GM21786 (cell line): ENCODE results near the gene CCDC93.

Source experiments
- ATAC-seq: cut with Tn5 transposase; IDR thresholded peaks from one replicate; pipeline ENCODE4 v1.9.1; 2021; ENCODE audit not compliant: unreplicated experiment

The CCDC93 gene

DNA sequence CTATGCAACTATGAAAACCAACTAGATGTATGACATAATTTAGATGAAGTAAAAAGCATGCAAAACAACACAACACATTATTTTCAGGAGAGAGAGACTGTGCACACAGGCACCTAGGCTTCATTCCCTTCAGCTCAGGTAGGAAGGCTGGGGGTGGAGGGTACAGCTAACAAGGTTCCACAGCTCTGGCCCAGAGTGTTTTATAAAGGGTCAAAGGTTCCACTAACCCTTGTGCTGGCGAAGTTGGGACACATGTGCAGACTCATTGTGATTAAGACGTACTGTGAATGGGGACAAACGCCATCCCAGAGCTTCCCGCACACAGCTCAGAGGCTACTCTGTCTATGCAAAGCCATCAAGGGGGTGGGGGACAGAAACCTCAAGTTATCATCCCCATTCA lies 19.1 kb downstream of the CCDC93 start:
- ATAC-seq: no peak

DNA sequence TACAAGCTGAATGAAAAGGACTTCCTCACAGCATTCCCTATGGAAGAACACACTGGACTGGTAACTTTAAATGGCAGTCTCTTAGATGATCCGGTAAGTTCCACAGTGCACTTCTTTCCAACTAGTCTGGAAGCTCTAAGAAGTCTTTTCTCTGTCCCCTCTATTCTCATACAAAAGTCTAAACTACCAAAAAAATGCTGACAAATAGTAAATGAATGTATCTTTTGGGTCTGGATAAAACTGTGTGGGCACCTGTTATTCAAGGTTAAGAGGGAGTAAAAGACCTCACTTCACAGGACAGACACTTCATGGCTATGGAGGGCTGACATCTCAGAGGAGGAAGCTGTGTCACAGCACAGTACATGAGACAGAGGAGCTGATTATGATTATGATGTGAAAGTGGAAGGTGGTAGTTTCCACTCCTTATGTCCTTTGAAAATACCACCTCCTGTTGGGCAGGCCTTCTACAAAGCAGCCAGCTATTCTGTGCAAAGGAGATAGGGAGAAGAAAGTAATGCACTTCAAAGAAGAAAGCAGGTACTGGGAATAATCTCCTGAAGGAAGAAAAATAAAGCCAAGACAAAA lies 23.9 kb downstream of the CCDC93 start:
- ATAC-seq: no peak

DNA sequence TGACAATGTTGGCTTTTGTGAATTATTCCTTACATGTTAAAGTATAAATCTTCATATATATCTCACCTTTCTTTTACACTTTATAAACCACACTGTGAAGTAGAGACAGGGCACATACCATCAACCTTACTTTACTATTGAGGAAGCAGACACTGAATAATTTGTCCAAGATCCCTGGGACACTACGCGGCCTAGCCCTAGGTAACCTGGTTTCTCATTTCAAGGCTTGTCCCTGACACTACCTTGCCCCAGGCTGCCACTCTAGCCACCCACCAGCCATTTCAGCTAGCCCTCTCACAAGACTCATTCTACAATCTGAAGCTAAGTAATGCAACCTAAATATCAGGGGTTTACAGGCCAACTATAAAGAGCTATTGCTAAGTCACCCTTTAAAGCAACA lies 26.7 kb downstream of the CCDC93 start:
- ATAC-seq: no peak

DNA sequence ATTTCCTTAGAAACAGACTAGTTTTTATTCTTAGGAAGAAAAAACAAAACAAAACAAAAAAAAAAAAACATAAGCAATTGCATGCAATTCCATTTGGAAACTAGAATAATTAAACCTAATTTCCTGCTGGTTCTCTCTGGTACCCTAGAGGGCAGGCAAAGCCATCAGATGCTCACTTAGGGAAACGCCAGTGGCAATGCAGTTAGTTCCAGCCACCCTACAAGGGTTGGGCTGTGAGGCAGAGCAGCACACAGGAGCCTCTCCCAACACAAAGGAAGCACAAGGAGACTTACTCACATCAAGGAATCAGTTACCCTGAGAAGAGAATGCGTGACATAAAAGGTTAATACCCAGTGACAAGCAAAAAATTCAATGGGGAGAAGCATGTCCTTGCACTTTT lies 28.8 kb downstream of the CCDC93 start:
- no peak for ATAC-seq

DNA sequence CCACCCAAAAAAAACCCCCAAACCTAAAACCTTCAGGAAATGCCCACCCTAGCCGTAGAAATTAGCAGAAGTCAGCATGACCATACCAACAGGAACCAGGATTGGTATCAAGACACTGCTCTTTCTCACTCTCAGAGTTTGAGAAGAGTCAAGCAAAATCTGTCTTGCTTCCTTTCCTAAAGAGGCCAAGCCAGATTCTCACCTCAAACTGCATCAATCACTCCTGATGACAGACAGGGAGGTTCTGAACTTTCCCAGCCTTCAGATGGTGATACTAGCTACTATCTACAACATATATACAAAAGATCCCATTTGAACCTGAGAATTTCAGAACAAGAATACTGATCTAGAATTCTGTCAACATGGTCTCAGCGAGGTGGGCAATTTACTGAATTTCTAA lies 29.7 kb downstream of the CCDC93 start:
- ATAC-seq: no peak

DNA sequence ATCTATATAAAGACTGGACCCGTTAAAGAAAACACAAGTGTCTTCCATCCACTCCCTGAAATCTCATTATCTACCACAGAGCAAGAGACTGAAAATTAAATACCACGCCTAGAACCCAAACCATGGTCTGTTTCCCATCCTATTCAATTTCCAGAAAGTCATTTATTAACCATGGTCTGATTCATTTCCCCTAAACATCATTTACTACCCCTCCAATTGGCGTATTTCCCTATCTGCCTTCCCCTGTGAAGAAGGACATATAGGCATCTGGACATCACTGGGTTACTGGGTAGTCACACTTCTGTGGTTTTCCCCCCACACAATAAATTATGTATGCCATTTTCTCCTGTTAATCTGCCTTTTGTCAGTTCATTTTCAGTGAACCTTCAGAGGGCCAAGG lies 30.8 kb downstream of the CCDC93 start:
- no peak for ATAC-seq

DNA sequence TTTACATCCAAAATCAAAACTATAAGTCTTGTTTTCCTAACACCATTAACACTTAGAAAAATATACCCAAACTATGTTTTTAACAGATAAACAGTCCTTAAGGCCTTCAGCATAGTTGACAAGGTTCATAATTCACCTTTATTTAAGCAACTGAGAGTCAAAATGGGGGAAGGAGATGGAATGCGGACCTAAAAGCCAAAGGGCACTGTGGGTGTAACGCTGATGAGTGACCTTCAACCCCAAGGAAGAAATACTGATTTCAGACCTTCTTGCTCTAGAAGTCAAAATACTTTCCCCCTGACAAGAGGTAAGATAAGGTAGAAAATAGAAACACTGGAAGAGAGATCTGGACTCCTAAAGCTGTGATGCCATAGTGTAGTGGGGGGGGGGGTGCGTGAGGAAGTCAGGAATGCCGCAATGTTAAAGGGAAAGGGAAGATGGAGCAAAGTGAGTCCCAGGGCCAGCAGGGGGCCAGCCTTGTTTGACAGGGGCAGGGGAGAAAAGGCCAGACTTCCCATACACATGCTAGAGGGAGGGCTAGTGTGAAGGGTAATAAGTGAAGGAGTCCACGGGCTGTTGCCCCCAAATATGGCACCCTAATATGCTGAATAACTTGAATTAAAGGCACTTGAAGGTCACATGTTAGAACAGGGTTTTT lies 31.4 kb downstream of the CCDC93 start:
- no peak for ATAC-seq

DNA sequence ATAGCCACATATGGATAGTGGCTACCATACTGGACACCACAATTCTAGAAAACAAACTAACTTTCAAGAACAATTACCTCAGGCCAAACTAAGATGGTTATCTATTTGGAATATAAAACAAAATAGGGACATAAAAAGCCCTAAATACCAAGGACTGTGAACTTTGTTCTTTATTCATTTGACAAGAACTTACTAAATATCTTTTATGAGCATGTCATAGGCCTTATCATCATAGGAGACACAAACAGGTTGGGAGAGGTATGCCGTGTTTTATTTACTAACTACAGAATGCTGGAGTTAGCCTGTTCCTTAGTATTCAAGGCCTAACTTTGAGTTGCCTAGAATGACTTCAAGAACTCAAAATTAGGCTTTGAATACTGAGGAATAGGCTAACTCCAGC lies 32.1 kb downstream of the CCDC93 start:
- no peak for ATAC-seq

DNA sequence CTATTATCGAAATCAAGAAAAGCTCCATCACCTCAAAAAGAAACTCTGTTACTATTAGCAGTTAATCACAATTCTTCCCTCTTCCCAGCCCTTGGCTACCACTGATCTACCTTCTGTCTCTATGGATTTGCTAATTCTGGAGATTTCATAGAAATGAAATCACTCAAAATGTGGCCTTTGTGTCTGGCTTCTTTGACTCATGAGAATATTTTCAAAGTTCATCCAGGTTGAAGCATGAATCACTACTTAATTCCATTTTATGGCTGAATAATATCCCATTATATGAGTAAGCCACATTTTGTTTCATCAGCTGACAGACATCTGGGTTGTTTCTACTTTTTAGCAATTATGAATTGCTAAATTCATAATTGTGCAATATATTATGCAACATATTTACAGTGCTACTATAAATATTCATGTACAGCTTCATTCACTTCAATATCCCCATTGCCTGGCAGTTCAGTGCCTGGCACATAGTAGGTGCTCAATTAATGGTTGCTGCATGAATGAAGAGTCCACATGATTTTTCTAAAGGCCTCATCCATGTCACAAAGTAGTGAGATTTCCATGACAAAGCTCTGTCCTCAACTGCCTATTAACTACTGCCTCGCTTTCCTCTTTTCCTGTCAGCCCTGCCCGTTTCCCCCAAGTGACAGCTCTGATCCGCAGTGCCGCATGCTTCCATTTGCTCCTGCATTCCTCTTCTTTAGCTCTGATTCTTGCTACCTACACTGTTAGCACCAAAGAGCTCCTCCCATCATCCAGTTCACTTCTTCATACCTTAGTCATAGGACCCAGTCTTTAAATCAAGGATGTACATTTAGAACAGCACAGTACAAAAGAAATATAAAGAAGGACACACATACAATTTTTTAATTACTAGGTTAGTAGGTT lies 32.8 kb downstream of the CCDC93 start:
- ATAC-seq: no peak

DNA sequence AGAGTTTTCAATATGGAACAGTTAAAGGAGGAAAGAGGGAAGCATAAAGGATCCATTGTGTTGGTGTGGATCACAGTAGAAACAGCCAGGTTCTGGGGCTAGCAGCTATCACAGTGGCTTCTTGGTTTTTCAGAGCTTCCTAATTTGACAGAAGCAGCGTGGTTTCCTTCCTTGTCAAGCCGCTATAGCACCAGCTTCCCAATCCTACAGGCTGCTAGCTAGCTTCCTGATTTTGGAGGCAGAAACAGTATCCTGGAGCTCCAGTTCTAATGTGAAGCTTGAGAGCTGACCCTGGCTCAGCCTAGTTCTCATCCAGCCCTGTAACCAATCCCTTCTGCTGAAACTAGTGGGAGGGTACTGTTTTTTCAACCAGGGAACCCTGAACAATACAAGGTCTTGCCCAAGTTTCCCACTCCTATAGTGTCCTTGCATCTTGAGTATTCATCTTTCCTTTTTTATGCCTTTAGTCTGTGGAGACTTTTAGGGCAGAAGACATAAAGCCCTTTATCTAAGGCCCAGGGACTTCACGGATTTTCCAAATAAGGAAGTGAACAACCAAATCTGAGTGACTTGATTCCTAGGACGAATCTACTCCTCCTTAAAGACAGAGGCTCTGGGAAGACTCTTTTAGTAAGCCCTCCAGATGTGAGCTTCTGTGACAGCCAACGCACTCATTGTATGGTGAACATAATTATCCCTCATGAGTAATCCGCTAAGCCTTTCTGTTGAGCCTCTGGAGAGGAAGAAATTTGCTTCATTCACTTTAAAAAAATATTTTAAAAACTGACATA lies 33.8 kb downstream of the CCDC93 start:
- no peak for ATAC-seq

DNA sequence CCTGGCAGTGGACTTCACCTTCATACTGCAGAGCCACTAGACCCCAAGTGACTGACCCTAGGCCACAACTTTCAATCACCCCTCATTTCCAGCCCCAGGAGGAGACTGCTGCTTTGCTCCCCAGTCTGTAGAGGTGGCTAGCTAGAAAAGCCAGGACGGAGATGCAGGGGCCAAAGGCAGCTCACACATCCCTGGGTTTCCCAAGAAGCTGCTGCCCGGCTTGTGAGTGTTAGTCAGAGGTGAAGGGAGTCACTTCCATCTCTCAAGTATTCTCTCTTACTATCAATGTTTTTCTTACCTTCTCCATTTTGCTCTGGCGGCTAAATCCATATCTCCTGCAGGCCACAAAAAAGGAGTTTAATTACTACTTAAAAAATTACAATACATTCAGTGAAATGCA lies 36.2 kb downstream of the CCDC93 start:
- ATAC-seq: no peak

DNA sequence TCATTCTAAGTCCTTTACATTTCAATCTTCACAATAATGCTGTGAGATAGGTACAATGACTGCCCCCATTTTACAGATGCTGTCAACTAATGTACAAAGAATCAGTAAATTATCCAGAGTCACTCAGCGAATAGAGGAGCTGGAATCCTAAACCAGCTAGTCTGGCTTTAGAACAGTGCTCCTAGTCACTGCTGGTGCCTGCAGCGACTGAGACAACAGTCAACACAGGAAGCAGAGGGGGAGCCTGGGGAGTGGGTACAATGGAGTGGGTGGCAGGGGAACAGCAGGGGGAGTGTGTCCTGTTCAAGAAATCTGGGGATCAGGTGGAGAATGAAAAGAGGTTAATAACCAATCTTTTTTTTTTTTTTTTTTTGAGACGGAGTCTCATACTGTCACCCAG lies 37.3 kb downstream of the CCDC93 start:
- ATAC-seq: no peak

DNA sequence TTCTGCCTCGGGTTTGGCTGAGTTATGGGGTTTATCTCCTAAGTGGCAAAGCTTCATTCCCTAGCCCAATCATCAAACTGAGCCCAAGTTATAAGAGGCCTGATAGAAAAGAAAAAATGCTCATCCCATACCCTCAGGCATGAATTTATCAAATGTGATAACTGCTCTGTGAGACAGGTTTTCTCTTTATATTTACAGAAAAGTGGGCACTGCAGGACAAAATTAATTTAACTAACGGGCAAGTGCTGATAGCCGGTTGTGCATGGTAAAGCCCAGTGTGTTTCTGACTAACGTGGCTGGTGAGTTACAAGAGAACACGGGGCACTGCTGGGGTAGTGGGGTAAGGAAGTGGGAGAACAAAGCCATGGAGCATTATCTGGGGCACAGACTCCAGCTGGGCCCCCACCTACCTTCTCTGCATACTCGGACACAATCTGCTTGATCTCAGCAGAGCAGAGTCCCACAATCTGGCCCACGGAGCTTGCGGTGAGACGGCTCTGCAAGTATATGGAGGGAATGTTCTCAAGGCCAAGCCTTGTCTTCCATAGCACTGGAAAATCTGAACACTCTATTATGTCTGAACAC lies 40.3 kb downstream of the CCDC93 start:
- ATAC-seq: no peak

DNA sequence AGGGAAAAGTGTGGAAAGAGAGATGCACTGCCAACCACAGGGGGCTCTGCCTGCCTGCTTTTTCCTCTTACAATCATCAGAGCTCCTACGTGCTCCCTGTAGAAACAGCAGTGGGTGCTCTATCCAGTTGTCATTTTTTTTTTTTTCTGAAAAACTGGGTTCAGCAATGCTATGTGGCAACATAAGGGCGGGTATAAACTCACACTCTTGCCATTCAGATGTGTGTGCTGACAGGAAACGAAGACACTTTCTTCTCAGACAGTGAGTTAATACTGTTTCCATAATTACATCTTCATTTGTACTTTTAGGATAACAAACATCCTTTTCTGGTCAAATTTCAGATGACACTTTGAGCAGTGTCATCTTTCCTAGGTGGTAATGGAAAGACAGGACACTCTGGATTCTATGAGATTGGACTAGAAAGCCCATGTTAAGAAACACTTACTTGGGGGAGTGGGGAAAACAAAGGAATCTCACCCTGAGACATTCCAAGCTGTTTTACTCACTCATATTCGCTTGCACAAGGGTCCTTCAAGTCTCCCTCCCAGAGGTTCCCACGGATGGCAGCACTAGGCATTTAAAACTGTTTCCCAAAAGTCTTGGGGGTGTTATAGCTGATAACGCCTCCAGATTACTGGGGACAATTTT lies 41.3 kb downstream of the CCDC93 start:
- ATAC-seq: no peak

DNA sequence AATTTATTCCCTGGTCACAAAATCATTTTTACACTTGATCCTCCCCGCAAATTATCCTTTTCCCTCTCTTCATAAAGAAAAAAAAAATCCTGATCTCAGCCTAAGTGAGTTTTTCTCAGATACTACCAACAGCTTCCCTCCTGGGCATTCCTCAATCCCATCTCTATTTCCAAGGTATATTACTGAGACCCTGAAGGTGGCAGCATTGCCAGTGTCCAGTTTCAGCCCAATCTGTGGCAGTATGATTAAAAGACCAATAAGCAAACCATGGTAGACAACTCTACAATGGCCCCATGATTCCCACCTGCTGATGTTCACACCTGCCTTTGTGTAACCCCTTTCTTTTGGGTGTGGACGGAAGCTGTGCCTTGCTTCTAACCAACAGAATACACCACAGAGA lies 45.1 kb downstream of the CCDC93 start:
- no peak for ATAC-seq

DNA sequence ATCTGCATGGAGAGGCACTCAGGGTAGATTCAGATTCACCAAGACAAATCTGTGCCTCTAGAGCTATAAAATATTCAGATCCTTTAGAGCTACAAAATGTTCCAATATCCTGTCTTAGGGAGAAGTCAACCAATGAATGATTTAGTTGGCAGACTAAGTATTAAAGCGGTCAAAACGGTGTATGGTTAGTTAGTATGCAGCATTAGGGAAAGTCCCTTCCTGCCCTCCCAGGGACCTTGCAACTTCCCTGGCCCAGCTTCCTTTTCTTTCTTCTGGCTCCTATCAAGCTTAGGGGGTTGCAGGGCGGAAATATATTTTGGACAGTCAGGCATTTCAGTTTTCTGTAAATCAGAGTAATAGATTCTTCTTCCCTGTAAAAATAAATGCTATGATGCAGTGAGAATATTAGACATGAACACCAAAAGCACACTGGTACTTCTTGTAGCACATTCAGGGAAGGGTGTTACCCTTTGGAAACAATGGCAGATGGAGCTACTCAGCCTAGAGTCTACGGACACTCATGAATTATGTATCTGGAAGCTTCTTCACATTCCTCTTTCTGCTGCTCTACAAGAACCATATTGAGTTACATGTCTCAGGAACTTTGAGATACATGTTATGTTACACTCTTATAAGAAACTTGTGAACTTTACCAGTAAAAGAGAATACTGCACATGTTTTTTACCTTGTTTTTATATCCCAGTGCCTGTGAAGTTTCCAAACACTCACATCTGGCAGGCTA lies 45.7 kb downstream of the CCDC93 start:
- no peak for ATAC-seq

DNA sequence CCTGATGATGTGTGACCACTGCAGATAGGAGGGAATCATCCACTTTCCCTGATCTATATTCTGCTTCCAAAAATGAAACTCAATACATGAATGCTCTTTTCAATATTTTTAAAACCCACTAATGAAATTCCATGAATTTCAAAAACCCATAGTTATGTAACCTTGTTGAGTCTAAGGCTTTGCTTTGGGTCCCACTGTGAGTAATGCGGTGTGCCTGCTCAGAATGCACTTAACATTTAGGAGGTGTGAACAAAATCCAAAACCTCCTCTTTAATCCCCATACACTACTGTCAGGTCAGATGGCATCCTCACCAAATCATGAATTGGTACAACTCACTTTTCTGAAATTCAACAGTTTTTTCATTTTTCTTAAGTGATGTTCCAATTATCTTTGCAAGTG lies 50.4 kb downstream of the CCDC93 start:
- ATAC-seq: no peak

DNA sequence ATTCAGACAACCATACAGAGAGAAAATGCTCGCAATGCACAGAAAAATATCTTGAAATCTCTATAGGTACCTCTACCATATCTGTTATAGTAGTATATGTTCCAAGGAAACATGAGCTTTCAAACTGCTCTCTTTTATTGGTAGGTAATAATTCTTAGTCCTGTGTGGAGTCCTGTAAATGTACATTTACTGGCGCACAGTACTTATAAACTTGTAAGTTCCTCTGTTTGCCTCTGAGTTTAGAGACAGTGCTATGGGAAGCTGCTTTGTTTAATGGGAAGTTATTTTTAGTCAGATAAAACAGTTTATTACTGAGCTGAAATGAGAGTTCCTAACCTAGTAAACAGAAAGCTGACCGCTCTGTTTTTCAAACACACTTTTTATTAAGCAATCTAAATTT lies 52.7 kb downstream of the CCDC93 start:
- no peak for ATAC-seq

DNA sequence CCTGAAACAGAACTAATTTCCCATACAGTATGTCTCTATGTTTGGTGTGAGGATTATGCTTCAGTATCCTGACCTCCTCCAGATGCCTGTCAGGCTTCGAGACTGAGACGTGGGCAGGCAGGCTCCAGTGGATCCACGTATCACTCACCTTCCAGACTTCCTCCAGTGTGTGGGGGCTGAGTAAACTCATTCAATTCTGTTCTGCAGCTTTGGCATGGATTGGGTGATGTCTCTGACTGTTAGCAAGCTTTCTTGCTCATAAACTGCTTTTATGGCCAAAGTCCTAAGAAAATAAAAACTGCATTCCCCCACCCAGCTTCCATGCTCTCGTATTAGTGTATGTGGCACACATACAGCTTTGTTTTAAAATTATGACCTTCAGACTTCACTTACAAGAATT lies 53.6 kb downstream of the CCDC93 start:
- no peak for ATAC-seq

DNA sequence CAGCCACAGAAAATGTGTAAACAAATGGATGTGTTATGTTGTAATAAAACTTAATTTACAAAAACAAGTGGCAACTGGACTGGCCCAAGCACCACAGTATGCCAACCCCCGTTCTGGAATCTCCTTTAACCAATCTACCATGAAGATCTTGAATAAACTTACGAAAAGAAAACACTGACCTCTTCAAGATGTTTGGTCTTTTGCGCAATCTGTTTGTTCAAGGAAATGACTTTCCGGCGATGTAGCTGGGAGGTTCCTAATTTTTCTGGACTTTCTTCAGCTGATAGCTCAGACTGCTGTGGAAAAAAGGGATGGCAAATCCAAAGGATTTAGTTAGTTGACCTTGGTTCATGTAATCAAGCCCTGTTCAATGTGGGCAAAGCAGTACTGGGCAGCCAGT lies 55.7 kb downstream of the CCDC93 start:
- no peak for ATAC-seq
